Type B pancreatic cell (in vitro differentiated cells): Measurements from ENCODE around the gene CCDC85A. TPM values are rescaled to one million over a fixed set of nuclear protein-coding genes. Genes with fewer than 3 reads are reported as not detected.

Experiments
- DNase-seq: peaks from one replicate; pipeline ENCODE4 v3.0.0; 2021; ENCODE audit warnings: mixed read lengths; ENCODE audit not compliant: unreplicated experiment; ENCODE audit errors: extremely low spot score
- H3K27ac Mint-ChIP-seq: 2 replicates; pipeline ENCODE4 v1.8.0; 2021; ENCODE audit warnings: mild to moderate bottlenecking, mixed read lengths
- H3K27me3 Mint-ChIP-seq: 2 replicates; pipeline ENCODE4 v1.8.0; 2021; ENCODE audit warnings: mixed read lengths
- H3K36me3 Mint-ChIP-seq: 2 replicates; pipeline ENCODE4 v1.8.0; 2021; ENCODE audit warnings: mixed read lengths
- H3K4me1 Mint-ChIP-seq: one replicate; pipeline ENCODE4 v1.8.0; 2021; ENCODE audit warnings: mixed read lengths; ENCODE audit not compliant: unreplicated experiment
- H3K4me3 Mint-ChIP-seq: 2 replicates; pipeline ENCODE4 v1.8.0; 2021; ENCODE audit warnings: mild to moderate bottlenecking, mixed read lengths
- H3K9me3 Mint-ChIP-seq: 2 replicates; pipeline ENCODE4 v1.8.0; 2021; ENCODE audit warnings: mixed read lengths
- CTCF ChIP-seq: fragments of 200-600 bp; sonication (generic); conservative IDR thresholded peaks from 2 replicates; pipeline ENCODE4 v1.5.0; 2021; ENCODE audit warnings: antibody characterized with exemption, mild to moderate bottlenecking
- total RNA-seq: library from RNA; stranded (reverse); gene quantifications from 2 replicates; pipeline ENCODE4 v1.2.1, GENCODE V29; 2021; ENCODE audit warnings: low replicate concordance

The CCDC85A gene
- total RNA-seq, 1 donor from 2014 or later = 2.1 TPM

DNA sequence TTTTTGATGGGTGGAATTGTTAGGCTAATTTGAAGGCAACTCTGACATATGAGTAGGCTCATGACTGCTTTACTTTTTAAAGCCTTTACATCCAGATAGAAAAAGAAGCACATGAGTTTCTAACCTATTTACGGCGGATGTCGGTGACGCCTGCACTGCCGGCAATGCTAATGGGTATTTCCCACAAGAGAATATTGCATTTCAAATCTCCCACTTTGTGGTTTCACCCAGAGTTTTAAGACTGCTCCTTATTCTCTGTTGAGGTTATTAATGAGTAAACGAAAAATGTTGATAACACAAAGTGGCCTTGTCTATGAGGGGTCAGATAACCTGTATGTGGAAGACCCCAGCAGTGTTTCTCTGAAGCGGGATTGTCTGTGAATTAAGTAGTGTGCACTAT lies 14.0 kb downstream of the CCDC85A start:
- TF ChIP-seq CTCF = no peak
- H3K4me3 Mint-ChIP-seq = no peak overlapping the region
- H3K4me1 Mint-ChIP-seq = peaks cover 4% of the 10 kb centered on the region
- peaks cover 6% of the 10 kb centered on the region for H3K27me3 Mint-ChIP-seq
- DNase-seq = no peak
- peaks cover 3% of the 10 kb centered on the region for H3K36me3 Mint-ChIP-seq
- H3K27ac Mint-ChIP-seq = no peak overlapping the region
- no peaks in the 10 kb centered on the region for H3K9me3 Mint-ChIP-seq

GRCh38 chr2:56198936-56199335 lies 15.1 kb downstream of the CCDC85A start:
- H3K4me1 Mint-ChIP-seq = peaks cover 4% of the 10 kb centered on the region
- DNase-seq = no peak
- no peak for TF ChIP-seq CTCF
- H3K4me3 Mint-ChIP-seq = no peak overlapping the region
- peaks cover 5% of the 10 kb centered on the region for H3K27me3 Mint-ChIP-seq
- peaks cover 2% of the 10 kb centered on the region for H3K36me3 Mint-ChIP-seq
- H3K9me3 Mint-ChIP-seq = no peaks in the 10 kb centered on the region
- H3K27ac Mint-ChIP-seq = no peak overlapping the region

DNA sequence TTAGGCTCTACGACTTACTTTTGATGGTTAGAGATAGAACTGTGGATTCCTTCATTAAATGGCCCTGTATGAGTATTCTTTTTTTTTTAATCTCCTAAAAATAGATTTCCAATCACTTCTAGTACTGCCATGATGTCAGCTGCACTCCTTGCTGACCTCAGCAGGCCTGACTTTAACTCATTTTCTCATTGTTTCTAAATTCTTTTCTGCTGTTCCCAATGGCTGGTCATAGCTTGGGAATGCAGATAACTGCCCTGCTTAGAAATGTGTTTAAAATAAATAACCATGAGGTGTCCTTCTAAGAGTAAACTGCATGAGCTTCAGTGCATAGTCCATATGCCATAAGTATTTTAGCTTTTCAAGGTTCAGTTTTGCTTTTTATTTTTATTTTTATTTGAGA lies 15.7 kb downstream of the CCDC85A start:
- H3K4me1 Mint-ChIP-seq = peaks cover 4% of the 10 kb centered on the region
- DNase-seq = no peak
- no peaks in the 10 kb centered on the region for H3K36me3 Mint-ChIP-seq
- peaks cover 3% of the 10 kb centered on the region for H3K27me3 Mint-ChIP-seq
- H3K9me3 Mint-ChIP-seq = no peaks in the 10 kb centered on the region
- TF ChIP-seq CTCF = no peak
- no peak overlapping the region for H3K27ac Mint-ChIP-seq
- no peak overlapping the region for H3K4me3 Mint-ChIP-seq

GRCh38 chr2:56202381-56203121 lies 18.8 kb downstream of the CCDC85A start:
- Mint-ChIP-seq H3K4me3 (no peak overlapping the region), H3K4me1 (peaks cover 4% of the 10 kb centered on the region), H3K36me3 (peaks cover 4% of the 10 kb centered on the region), H3K27ac (no peak overlapping the region), H3K9me3 (peaks cover 5% of the 10 kb centered on the region), H3K27me3 (no peaks in the 10 kb centered on the region)
- no peak for TF ChIP-seq CTCF
- no peak for DNase-seq

GRCh38 chr2:56204556-56204955 lies 20.8 kb downstream of the CCDC85A start:
- H3K4me3 Mint-ChIP-seq = no peak overlapping the region
- TF ChIP-seq CTCF = no peak
- DNase-seq = no peak
- H3K27ac Mint-ChIP-seq = no peak overlapping the region
- H3K9me3 Mint-ChIP-seq = peaks cover 5% of the 10 kb centered on the region
- H3K27me3 Mint-ChIP-seq = no peaks in the 10 kb centered on the region
- peaks cover 4% of the 10 kb centered on the region for H3K4me1 Mint-ChIP-seq
- peaks cover 4% of the 10 kb centered on the region for H3K36me3 Mint-ChIP-seq
